Non-pigmented ciliary epithelial cell (primary cell): ENCODE results near the gene CEP170B.
"Not testable (repeated sequence)": the region's sequence is repeated elsewhere in the genome, so short reads cannot be mapped to it uniquely, and the experiment has no call there.

Experiments
- DNase-seq: peaks from one replicate; pipeline ENCODE4 v3.0.0-alpha.2; 2010; ENCODE audit warnings: low read depth

Gene CEP170B

DNA sequence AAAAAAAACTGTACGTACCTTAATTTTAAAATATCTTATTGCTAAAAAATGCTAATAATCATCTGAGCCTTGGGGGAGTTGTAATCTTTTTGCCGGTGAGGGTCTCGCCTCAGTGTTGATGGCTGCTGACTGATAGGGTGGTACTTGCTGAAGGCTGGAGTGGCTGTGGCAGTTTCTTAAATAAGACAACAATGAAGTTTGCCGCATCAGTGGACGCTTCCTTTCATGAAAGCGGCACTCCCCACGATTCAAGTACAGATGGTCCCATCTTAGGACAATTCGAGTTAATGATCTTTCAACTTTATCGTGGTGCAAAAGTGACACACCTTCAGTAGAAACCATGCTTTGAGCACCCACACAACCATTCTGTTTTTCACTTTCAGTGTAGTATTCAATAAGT is 52.0 kb downstream of the CEP170B start:
- DNase-seq, result no peak

DNA sequence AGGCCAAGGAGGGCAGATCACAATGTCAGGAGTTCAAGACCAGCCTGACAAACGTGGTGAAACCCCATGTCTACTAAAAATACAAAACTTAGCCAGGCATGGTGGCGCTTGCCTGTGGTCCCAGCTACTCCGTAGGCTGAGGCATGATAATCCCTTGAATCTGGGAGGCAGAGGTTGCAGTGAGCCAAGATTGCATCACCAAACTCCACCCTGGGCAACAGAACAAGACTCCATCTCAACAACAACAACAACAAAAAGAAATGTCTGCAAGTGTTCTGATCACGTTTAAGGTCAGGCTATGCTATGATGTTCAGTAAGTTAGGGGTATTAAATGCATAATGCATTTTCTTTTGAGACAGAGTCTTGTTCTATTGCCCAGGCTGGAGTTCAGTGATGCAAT is 52.9 kb downstream of the CEP170B start:
- DNase-seq, result no peak

- not testable (repeated sequence) for DNase-seq
These were observed 54.3 kb downstream of the CEP170B start for GRCh38 chr14:104919152-104919992.

DNA sequence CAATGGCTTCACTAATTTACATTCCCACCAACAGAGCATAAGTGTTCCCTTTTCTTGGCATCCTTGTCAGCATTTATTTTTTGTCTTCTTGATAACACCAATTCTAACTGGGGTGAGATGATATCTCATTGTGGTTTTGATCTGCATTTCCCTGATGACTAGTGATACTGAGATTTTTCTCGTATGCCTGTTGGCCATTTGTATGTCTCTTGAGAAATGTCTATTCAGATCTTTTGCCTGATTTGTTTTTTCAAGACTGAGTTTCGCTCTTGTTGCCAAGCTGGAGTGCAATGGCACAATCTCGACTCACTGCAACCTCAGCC is 54.9 kb downstream of the CEP170B start:
- no peak for DNase-seq

DNA sequence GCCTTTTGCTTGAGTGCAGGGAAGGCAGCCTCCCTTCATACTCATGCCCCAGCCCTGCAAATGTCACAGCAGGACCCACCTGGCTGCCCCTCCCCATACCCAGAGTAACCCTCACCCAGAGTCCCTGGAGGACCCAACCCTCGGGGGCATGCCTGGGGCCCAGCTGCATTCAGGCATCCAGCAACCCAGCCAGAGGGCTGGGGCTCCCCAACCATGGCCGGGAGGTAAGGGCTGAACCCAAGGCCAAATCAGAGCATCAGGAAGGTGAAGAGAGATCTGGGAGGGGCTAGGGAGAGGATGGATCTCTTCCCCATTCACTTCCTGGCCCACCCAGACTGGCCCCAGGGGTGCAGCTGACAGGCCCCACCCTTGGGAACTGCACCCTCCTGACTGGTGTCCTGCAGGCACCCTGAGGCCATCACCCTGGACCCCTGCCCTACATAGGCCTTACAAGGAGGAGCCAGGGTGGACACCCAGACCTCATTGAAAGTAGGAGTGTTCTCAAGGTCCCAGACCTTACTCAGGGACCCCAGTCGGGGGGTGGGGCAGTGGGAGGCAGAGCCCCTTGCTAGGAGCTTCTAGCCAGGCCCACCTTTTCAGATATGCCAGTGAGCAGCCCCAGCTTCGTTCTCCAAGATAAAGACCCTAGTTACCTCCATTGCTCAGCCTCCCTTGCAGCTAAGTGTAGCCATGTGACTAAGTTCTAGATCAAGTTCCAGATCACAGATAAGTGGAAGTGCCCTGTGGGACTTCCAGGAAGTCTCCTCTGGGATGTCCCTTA is 58.8 kb downstream of the CEP170B start:
- no peak for DNase-seq

DNA sequence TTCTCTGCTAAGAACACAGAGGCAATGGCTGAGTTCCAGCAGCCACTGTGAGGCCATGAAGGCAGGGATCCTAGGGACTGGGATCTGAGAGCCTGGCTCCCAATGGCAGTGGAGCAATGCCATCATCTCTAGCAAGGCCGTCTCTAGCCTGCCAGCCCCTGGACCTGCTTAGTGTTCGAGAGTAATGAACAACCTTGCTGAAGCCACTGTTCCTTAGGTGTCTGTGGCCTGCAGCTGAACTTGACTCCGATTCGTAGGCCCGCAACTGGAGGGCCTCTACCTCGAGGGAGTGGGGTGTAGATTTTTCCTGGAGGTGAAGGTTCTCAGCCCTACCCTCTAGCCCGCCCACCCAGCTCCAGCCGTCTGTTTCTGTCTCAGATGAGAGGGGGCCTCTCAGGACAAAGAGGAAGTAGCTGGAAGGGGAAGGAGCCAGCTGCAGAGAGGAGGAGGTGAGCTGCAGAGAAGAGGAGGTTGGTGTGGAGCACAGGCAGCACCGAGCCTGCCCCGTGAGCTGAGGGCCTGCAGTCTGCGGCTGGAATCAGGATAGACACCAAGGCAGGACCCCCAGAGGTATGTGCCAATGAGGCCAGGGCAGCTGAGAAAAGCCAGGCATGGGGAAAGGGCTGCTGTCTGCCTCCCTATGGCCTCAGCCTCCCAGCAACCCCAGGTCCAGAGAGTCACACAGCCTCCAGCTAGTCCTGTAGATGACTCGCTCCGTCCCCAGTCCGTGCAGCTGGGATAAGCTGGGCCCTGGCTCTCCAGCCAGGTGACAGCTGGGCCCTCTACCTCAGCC is 59.5 kb downstream of the CEP170B start, which contains the start of gene PLD4:
TSS of gene PLD4 (plus strand) at position 459 of the 793 bp plus-strand sequence. CDS start 2,262 bp downstream, outside the sequence.
- no peak for DNase-seq

DNA sequence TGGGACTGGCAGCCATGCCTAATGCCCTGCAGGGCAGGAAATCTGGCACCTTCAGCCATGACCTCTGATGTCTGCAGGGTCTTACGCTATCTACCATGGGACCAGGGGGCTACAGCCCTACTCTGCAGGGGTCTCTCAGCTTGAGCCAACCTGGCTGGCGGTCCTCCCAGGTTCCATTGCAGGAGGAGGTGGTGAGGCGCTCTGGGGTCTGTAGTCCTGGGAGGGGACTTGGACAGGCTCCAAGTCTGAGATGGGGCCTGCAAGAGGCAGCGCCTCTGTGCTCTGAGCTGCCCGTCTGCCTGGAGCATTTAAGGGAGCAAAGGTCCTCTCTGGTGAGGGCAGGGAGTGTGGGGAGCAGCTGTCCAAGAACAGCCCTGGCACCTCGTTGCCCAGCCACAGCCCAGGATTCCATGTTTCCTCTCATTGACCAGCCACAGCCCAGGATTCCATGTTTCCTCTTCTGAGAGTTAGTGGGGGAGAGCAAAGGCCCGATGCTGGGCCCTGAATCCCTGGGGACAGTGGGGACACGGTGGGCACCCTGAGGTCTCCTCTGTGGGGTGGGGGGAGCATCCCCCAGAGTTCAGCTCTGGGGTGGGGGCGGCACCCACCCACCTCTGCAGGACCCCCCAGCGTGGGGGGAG is 60.3 kb downstream of the CEP170B start:
- no peak for DNase-seq

DNA sequence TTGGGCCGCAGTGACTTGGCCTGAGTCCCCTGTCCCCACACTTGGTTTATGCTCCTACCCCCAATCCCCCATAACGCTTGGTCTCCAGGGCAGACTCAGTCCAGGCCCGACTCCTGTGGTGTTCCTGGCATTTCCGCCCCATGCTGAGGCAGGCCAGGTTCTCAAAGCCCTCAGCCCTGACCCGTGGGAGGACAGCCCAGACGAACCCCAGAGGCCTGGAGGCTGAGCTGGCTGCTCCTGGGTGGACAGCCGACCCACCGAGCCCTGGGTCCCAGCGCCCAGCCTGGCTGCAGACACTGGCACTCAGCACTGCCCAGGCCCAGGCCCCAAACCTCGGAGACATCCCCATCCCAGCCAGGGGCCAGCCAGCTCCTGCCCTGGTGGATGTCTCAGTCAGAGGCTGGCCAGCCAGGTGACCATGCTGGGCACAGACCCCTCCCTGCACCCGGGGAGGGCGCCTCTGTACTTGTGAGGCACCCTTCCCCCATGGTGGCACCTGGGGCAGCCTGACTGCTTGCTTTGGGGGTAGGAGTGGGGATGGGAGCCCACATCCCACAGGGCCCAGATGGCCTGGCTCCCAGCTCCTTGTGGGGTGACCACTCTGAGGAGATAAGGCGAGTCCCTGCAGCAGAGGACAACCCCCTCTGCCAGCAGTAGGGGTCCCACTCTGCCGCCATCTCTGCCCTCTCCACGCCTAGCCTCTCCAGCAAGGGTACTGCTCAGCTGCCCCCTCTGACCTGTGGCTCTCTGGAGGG is 61.0 kb downstream of the CEP170B start:
- no peak for DNase-seq

DNA sequence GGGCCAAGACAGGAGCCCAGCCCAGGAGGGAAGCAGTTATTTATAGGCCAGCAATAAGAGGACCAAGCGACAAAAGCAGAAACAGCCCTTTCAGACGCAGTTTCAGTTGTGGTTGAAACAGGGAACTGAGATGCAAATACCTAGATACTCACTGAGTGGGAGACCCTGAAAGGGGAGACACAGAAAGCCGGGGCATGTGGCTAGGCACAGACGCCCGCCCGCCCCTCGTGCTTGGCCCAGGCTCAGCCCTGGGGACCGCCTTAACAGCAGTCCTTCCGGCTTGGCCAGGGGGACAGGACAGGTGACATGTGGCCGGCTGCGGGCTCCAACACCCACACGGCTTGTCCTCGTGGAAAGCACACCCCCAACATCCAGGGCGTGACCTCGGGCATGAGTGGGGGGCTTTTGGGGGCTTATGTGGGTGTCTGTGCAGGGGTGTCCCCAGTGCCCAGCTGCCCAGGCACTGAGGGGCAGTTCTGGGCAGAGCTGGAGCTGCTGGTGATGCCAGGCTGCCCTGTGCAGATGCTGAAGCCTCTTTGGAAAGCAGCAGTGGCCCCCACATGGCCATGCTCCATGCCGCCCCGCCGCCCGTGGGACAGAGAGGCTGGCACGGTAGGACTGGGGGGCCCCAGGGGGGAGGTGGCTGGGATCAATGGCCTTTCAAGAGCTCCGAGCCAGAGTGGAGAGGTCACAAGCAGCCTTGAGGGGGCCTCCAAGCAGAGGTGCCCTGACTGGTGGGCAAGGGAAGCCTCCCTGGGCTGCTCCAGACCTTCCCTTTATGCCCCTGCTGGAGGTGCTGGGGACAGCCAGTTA is 61.8 kb downstream of the CEP170B start:
- no peak for DNase-seq

DNA sequence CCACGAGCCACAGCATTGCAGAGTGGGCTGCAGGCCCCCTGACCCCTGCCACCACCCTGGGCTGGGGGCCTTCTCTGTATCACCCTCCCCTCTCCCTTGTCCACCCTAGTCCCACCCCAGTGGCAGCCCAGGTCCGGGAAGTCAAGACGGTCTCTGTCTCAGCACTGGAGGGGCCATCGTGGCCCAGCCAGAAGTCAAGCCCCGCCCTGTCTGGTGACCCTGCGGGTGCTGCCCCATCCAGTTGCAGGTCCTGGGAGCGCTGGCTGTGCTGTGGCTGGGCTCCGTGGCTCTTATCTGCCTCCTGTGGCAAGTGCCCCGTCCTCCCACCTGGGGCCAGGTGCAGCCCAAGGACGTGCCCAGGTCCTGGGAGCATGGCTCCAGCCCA is 62.4 kb downstream of the CEP170B start:
- no peak for DNase-seq

DNA sequence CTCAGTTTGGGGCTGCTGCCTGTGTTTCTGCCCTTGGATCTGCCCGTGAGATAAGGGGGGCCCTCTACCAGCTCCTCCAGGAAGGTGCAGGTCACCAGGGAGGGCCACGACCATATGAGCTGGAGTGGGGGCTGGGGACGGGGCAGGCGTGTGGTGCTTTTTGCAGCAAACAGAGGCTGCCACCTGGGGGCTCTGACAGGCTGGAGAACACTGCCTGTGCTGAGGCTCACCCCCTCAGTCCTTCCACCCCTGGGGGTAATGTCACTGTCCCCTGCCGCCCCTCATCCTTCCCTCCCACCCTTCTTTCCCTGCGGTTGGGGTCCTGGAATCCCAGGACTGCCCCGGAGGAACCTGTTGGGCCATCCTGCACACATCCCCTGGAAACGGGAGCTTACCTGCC is 62.8 kb downstream of the CEP170B start:
- DNase-seq, result no peak

DNA sequence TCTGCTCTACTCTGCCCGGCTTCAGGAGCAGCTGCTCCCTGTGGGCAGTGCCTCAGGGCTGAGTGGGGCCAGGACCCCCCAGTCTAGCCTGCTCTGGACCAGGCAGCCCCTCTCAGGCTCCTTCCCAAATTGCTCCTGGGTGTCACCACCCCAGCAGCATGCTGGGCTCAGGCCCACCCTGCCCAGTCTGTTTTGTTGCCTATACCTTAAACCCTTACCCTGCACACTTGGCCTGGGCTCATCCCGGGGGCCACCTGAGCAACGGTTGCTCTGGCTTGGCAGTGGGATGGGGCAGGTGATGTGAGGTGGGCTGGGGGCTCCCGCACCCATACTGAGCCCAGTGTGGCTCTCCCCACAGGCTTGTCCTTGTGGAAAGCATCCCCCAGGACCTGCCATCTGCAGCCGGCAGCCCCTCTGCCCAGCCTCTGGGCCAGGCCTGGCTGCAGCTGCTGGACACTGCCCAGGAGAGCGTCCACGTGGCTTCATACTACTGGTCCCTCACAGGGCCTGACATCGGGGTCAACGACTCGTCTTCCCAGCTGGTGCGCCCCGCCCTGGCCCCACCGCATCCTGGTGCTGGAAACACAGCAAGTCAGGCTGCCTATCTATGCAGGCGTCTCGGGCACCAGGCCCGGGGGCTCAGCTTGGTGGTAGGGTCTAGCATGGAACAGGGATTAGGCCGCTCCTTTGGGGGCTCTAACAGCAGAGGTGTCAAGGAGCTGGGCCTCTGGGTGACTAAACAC is 63.5 kb downstream of the CEP170B start:
- DNase-seq, result no peak

DNA sequence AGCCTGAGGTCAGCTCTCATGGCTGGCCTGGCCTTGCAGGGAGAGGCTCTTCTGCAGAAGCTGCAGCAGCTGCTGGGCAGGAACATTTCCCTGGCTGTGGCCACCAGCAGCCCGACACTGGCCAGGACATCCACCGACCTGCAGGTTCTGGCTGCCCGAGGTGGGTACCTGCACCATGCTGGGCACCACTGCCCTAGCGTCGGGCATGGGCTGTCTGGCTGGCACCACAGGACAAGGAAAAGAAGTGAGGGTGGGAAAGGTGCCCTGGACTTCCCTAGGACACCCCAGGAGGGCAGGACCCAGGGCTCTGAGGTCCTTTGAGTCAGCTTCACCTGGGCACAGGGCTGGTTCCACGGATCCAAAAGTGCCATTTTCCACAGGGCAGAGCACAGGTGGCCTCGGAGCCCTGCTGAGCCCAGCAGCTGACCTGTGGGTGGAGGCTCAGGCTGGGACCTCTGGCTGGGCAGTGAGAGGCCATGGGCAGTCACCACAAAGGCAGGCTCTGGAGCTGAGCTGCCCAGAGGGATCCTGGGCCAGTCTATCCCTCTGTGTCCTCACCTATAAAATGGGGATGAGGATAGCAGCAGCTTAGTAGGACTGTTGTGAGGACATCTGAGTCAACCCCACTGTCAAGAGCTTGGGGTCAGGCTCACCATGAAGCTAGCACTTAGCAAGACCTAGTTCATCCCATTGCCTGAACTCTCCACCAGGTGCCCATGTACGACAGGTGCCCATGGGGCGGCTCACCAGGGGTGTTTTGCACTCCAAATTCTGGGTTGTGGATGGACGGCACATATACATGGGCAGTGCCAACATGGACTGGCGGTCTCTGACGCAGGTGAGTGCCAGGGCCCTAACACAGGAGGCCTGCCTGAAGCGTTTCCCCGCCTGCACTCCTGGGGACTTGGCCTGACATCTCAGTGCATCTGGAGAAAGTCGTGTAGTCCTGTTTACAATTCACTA is 64.5 kb downstream of the CEP170B start:
- DNase-seq, result no peak

DNA sequence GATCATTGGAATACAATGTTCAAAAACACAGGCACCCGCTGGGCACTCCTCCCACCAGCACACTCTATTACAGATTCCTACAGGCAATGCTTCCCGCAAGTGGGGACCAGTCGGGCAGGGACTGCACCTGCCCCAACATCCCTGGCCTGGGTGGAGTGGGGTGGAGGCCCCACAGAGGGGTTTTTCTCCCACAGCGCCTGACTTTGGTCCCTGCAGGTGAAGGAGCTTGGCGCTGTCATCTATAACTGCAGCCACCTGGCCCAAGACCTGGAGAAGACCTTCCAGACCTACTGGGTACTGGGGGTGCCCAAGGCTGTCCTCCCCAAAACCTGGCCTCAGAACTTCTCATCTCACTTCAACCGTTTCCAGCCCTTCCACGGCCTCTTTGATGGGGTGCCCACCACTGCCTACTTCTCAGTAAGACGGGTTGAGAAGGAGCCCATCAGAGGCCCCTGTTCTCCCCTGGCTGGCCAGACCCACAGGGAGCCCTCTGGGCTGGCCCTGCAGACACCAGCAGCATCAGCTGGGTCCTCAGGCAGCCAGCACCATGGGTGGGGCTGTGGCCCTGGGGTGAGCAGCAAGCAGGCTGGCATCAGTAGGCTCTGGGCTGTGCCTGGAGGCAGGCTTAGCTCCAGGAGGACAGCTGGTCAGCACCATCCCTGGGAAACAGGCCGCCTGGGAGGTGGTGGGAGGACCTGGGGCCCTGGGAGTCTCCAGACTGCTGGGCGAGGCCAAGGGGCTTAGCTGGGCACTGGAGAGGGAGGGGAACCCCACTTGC is 65.6 kb downstream of the CEP170B start:
- DNase-seq, result no peak

DNA sequence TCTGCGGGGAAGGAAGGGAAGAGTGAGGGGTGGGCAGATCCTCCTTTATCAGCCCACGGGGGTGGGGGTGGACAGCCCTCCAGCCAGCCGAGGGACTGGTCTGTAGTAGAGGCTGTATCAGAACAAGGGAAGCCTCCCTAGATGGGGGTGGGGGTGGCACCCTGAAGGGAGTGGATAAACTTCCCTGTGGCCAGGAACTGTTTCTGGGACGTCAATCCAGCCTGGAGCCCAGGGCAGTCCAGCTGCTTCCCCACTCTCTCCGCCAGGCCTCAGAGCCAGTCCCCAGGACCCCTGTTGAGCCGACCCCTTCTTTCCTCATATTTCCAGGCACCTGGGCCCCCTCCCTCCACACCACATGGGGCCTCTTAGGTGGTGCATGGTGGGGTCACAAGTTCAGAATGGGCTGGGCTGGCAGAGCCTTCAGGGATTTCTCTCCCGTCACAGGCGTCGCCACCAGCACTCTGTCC is 66.3 kb downstream of the CEP170B start:
- DNase-seq, result no peak

- no peak for DNase-seq
These were observed 67.0 kb downstream of the CEP170B start for GRCh38 chr14:104931771-104932675.
